Upper lobe of left lung (tissue), 6 donors: ENCODE measurements around the gene MSL2. TPM values are rescaled to one million over a fixed set of nuclear protein-coding genes. Genes with fewer than 3 reads are reported as not detected.
"Not testable (repeated sequence)": the region's sequence is repeated elsewhere in the genome, so short reads cannot be mapped to it uniquely, and the experiment has no call there.

Experiments
- ATAC-seq, 2 donors: fragments of 200-7000 bp; cut with Tn5 transposase; one replicate each; pipeline ENCODE4 v1.9.1; 2022; ENCODE audit warnings: mild to moderate bottlenecking in 2 of 2, moderate library complexity in 2 of 2; ENCODE audit not compliant: low FRiP score in 2 of 2
- DNase-seq, 2 donors: peaks; one replicate each; pipeline ENCODE4 v3.0.0-alpha.2; 2019 to 2020
- H3K27ac ChIP-seq, 4 donors: fragments of 200-600 bp; sonication (generic); one replicate each; pipeline ENCODE4 v1.5.1; 2016 to 2019
- H3K27me3 ChIP-seq, 4 donors: fragments of 200-600 bp; sonication (generic); one replicate each; pipeline ENCODE4 v1.5.1; 2017 to 2019
- H3K36me3 ChIP-seq, 4 donors: fragments of 200-600 bp; sonication (generic); one replicate each; pipeline ENCODE4 v1.5.1; 2016 to 2019
- H3K4me1 ChIP-seq, 4 donors: fragments of 200-600 bp; sonication (generic); one replicate each; pipeline ENCODE4 v1.5.1; 2018 to 2019
- H3K4me3 ChIP-seq, 4 donors: fragments of 200-600 bp; sonication (generic); one replicate each; pipeline ENCODE4 v1.5.1; 2017 to 2019; ENCODE audit warnings: mild to moderate bottlenecking in 2 of 4, moderate library complexity in 1 of 4
- H3K9me3 ChIP-seq, 4 donors: fragments of 200-600 bp; sonication (generic); one replicate each; pipeline ENCODE4 v1.5.1; 2018 to 2019
- EP300 ChIP-seq, 4 donors: sonication (generic); formaldehyde crosslinking; IDR thresholded peaks; one replicate each; pipeline ENCODE4 v1.5.1; 2017; ENCODE audit warnings: antibody characterized with exemption in 4 of 4, control low read depth in 2 of 4
- POLR2A ChIP-seq, 4 donors: fragments of 450-650 bp; IDR thresholded peaks; one replicate each; pipeline ENCODE4 v1.5.1; 2016 to 2017; ENCODE audit warnings: antibody characterized with exemption in 4 of 4, mild to moderate bottlenecking in 2 of 4
- POLR2AphosphoS5 ChIP-seq, 2 donors: sonication (generic); formaldehyde crosslinking; IDR thresholded peaks; one replicate each; pipeline ENCODE4 v1.5.1; 2017; ENCODE audit warnings: antibody characterized with exemption in 2 of 2
- WGBS, 2 donors: methylation state at CpG; one replicate each; pipeline ENCODE4 v1.1.5; 2017 to 2018; 5-methylcytosine and 5-hydroxymethylcytosine counted together
- total RNA-seq, 6 donors: library from RNA; depleted of rRNA in 4 of 6; stranded (reverse); fragments of >200 nt in 4 of 6; gene quantifications; one replicate each; pipeline versions ENCODE4 v1.1.0 to v1.2.1, GENCODE V29; 2016 to 2021
- TF ChIP-seq, protein P1 (sequence below), 6 experiments: fragments of 450-650 bp in 4 of 6; fragments of 200-600 bp in 2 of 6; sonication (generic) in 2 of 6; IDR thresholded peaks; one replicate each; pipeline ENCODE4 v1.5.1; 2016 to 2019; ENCODE audit warnings: antibody characterized with exemption in 6 of 6
- donor health status: DM: no; HTN: no; CAD: no; lungs with moderate emphysema.
- donor health status: DM: no; HTN: yes; CAD: no; lungs with severe emphysema.

MSL2 gene
- total RNA-seq, 6 donors from 2014 or later: 15.1 to 42.6 (median 33.4) TPM

- peaks cover 0 to 2% (median 0%) of the 10 kb centered on the region in 4 donors for H3K4me1 ChIP-seq
- H3K9me3 ChIP-seq: no peaks in the 10 kb centered on the region
- 65 to 70% methylated on average over 2 of the region's 2 CpGs for whole genome bisulfite sequencing, 2 donors
- H3K27ac ChIP-seq: no peak overlapping the region
- H3K36me3 ChIP-seq: no peaks in the 10 kb centered on the region
- no peak for DNase-seq
- TF ChIP-seq, protein P1, sequence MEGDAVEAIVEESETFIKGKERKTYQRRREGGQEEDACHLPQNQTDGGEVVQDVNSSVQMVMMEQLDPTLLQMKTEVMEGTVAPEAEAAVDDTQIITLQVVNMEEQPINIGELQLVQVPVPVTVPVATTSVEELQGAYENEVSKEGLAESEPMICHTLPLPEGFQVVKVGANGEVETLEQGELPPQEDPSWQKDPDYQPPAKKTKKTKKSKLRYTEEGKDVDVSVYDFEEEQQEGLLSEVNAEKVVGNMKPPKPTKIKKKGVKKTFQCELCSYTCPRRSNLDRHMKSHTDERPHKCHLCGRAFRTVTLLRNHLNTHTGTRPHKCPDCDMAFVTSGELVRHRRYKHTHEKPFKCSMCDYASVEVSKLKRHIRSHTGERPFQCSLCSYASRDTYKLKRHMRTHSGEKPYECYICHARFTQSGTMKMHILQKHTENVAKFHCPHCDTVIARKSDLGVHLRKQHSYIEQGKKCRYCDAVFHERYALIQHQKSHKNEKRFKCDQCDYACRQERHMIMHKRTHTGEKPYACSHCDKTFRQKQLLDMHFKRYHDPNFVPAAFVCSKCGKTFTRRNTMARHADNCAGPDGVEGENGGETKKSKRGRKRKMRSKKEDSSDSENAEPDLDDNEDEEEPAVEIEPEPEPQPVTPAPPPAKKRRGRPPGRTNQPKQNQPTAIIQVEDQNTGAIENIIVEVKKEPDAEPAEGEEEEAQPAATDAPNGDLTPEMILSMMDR (IDR thresholded peaks at IDR 0.05): no peak
- no peak for TF ChIP-seq EP300 (IDR thresholded peaks at IDR 0.05)
- TF ChIP-seq POLR2A (IDR thresholded peaks at IDR 0.05): no peak
- TF ChIP-seq POLR2AphosphoS5 (IDR thresholded peaks at IDR 0.05): no peak
- H3K27me3 ChIP-seq: no peaks in the 10 kb centered on the region
- H3K4me3 ChIP-seq: no peak overlapping the region
- ATAC-seq: no peak
Observed at GRCh38 chr3:136136454-136136853, 59.7 kb downstream of the MSL2 start.

DNA sequence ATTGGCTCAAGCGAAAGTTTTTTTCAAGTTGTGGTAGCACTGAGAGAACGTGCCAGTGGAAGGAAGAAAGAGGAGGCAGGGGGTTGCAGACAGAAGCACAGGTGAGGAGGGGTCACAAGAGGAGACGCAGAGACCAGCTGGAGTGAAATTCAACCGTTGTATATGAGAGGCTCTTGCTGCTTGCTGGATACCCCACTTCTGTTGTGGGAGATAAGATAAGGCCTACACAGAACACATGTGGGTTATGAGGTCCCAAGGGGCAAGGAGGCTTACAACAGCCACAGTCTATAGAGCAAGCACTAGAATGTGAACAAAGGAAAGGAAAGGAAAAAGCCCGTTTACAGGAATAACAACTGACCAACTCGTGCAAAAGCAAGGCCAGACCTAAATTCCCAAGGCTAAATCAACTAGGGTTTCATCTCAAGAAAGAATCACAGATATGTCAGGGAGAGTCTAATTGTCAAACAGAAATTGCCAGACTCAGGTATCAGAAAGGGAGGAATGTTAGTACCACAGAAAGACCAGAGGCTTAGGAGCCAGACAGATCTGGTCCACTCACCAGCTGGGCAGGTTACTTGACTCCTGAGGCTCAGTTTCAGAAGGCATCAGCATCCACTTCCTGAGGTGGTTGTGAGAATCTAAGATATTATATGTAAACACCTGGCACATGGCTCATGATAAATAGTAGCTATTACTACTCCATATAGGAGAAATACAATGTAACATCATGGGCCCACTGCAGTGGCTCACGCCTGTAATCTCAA lies 60.9 kb downstream of the MSL2 start:
- 61 to 65% methylated on average over 7 of the region's 7 CpGs for WGBS, 2 donors

GRCh38 chr3:136134091-136134490 lies 62.0 kb downstream of the MSL2 start:
- DNase-seq (no peak), ATAC-seq (no peak)
- no peak for TF ChIP-seq EP300 (IDR thresholded peaks at IDR 0.05)
- Histone ChIP-seq H3K27me3 (no peaks in the 10 kb centered on the region), H3K27ac (no peak overlapping the region), H3K36me3 (no peaks in the 10 kb centered on the region), H3K9me3 (no peaks in the 10 kb centered on the region), H3K4me3 (no peak overlapping the region), H3K4me1 (no peaks in the 10 kb centered on the region)
- 87 to 93% methylated on average over 1 of the region's 1 CpG for WGBS, 2 donors

More for the DNA sequence above, 60.9 kb downstream of the MSL2 start:
- H3K27me3 ChIP-seq: no peaks in the 10 kb centered on the region
- no peak overlapping the region for H3K27ac ChIP-seq
- H3K4me3 ChIP-seq: no peak overlapping the region
- ATAC-seq (no peak), DNase-seq (no peak)
- H3K4me1 ChIP-seq: no peaks in the 10 kb centered on the region
- H3K36me3 ChIP-seq: no peaks in the 10 kb centered on the region
- TF ChIP-seq EP300 (IDR thresholded peaks at IDR 0.05) (no peak), POLR2A (IDR thresholded peaks at IDR 0.05) (no peak), POLR2AphosphoS5 (IDR thresholded peaks at IDR 0.05) (no peak)
- TF ChIP-seq, protein P1 (IDR thresholded peaks at IDR 0.05): no peak
- H3K9me3 ChIP-seq: no peaks in the 10 kb centered on the region

GRCh38 chr3:136131647-136132046 lies 64.5 kb downstream of the MSL2 start:
- H3K4me3 ChIP-seq, DNase-seq, H3K27ac ChIP-seq, H3K27me3 ChIP-seq, H3K4me1 ChIP-seq, ATAC-seq, H3K36me3 ChIP-seq, H3K9me3 ChIP-seq: not testable (repeated sequence)
- 92 to 94% methylated on average over 3 of the region's 3 CpGs for WGBS, 2 donors

DNA sequence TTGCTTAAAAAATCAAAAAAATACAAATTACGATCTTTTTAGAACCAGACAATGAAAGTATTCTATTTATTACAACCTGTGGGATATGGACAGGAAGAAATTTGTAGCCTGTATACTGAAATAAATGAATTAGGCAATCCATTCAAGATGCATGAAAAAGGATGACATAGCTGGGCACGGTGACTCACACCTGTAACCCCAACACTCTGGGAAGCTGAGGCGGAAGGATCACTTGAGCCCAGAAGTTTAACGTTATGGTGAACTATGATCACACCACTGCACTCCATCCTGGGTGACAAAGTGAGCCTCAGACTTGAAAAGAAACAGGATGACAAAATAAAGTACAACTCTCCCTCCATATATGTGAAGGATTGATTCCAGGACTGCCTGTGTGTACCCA lies 74.1 kb downstream of the MSL2 start:
- DNase-seq: no peak
- Histone ChIP-seq H3K9me3 (no peaks in the 10 kb centered on the region), H3K27ac (no peak overlapping the region), H3K36me3 (no peaks in the 10 kb centered on the region), H3K4me3 (no peak overlapping the region), H3K27me3 (no peaks in the 10 kb centered on the region), H3K4me1 (no peaks in the 10 kb centered on the region)
- no peak for ATAC-seq
- TF ChIP-seq POLR2AphosphoS5 (IDR thresholded peaks at IDR 0.05): no peak
- TF ChIP-seq, protein P1 (IDR thresholded peaks at IDR 0.05): no peak
- TF ChIP-seq POLR2A (IDR thresholded peaks at IDR 0.05): no peak
- no peak for TF ChIP-seq EP300 (IDR thresholded peaks at IDR 0.05)
- 87 to 93% methylated on average over 4 of the region's 4 CpGs for WGBS, 2 donors
